ENCODE data around the gene FASN. TPM values are rescaled to one million over a fixed set of nuclear protein-coding genes. Genes with fewer than 3 reads are reported as not detected.

Gene FASN
- total RNA-seq, 1 experiment from 2014 or later: 956 TPM

DNA sequence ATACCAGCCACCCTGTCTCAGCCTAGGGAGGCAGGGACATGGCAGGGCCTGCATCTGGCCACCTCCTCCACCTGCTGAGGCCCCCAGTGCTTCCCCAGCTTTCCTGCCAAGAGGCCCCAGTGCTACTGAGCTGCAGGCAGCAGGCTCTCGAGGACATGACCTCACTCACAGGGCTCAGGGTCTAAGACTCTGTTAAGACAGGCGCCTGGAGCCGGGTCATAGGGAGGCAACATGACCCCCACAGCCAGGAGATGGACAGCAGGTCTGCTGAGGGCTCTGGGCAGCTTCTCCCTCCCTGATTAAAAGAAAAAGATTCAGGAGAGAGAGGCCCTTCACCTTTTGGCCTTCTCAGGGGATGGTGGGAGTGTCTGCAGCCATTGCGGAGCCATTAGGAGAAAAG lies 23.2 kb upstream of the FASN start:
- ATAC-seq: no peak

DNA sequence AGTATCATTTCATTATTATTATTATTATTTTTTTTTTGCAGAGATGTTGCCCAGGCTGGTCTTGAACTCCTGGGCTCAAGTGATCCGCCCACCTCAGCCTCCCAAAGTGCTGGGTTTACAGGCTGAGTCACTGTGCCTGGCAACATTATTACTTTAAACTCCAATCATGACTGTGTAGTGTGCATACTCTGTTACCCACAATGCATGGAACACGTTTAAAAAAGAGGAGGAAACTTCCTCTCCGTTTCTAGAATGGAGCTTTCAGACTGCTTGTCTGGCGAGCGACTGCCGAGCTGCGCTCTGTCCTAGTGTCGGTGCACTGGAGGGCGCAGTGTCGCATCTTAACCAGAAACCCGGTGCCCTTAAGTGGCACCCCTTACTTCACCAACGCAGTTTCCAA lies 22.1 kb upstream of the FASN start:
- POLR2A ChIA-PET: no interaction called here
- ATAC-seq: peak; percentile 42; the same call in 1 of the 2 replicates
- TF ChIP-seq POLR2AphosphoS5 (IDR thresholded peaks at IDR 0.05; ENCODE audit: low read depth, low read length) (no peak), TCF7L2 (IDR thresholded peaks at IDR 0.05; ENCODE audit: low read depth, low read length) (no peak), SIN3A (IDR thresholded peaks at IDR 0.05; ENCODE audit: borderline replicate concordance, insufficient read depth, low read depth, low read length) (no peak)
- TF ChIP-seq, protein P1, sequence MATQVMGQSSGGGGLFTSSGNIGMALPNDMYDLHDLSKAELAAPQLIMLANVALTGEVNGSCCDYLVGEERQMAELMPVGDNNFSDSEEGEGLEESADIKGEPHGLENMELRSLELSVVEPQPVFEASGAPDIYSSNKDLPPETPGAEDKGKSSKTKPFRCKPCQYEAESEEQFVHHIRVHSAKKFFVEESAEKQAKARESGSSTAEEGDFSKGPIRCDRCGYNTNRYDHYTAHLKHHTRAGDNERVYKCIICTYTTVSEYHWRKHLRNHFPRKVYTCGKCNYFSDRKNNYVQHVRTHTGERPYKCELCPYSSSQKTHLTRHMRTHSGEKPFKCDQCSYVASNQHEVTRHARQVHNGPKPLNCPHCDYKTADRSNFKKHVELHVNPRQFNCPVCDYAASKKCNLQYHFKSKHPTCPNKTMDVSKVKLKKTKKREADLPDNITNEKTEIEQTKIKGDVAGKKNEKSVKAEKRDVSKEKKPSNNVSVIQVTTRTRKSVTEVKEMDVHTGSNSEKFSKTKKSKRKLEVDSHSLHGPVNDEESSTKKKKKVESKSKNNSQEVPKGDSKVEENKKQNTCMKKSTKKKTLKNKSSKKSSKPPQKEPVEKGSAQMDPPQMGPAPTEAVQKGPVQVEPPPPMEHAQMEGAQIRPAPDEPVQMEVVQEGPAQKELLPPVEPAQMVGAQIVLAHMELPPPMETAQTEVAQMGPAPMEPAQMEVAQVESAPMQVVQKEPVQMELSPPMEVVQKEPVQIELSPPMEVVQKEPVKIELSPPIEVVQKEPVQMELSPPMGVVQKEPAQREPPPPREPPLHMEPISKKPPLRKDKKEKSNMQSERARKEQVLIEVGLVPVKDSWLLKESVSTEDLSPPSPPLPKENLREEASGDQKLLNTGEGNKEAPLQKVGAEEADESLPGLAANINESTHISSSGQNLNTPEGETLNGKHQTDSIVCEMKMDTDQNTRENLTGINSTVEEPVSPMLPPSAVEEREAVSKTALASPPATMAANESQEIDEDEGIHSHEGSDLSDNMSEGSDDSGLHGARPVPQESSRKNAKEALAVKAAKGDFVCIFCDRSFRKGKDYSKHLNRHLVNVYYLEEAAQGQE (IDR thresholded peaks at IDR 0.05; ENCODE audit: insufficient read depth in 1 of 2, low read depth in 2 of 2, low read length in 1 of 2): no peak
- TF ChIP-seq, protein P2, sequence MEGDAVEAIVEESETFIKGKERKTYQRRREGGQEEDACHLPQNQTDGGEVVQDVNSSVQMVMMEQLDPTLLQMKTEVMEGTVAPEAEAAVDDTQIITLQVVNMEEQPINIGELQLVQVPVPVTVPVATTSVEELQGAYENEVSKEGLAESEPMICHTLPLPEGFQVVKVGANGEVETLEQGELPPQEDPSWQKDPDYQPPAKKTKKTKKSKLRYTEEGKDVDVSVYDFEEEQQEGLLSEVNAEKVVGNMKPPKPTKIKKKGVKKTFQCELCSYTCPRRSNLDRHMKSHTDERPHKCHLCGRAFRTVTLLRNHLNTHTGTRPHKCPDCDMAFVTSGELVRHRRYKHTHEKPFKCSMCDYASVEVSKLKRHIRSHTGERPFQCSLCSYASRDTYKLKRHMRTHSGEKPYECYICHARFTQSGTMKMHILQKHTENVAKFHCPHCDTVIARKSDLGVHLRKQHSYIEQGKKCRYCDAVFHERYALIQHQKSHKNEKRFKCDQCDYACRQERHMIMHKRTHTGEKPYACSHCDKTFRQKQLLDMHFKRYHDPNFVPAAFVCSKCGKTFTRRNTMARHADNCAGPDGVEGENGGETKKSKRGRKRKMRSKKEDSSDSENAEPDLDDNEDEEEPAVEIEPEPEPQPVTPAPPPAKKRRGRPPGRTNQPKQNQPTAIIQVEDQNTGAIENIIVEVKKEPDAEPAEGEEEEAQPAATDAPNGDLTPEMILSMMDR (IDR thresholded peaks at IDR 0.05): no peak
- Histone ChIP-seq H3K4me1 (ENCODE audit: control insufficient read depth, insufficient read depth, low read length) (no peaks in the 10 kb centered on the region), H3K36me3 (ENCODE audit: control insufficient read depth, insufficient read depth, low read length) (no peaks in the 10 kb centered on the region), H3K27me3 (ENCODE audit: control insufficient read depth, insufficient read depth, low read length) (no peaks in the 10 kb centered on the region), H3K9me3 (ENCODE audit: control insufficient read depth, insufficient read depth, low read depth, low read length) (no peaks in the 10 kb centered on the region), H3K27ac (ENCODE audit: low read length) (no peak overlapping the region), H3K4me3 (ENCODE audit: low read depth in 2 of 2, low read length in 2 of 2) (no peak overlapping the region)
- BruUV-seq (replicated peaks): no TSS peak
- CTCF ChIA-PET: no interaction called here
- in situ Hi-C loops (cut with HindIII; ENCODE audit: low pct_unique_long_range_greater_than_20kb, low sequenced_read_pairs): no loop called here
- intact Hi-C loops (cut with micrococcal nuclease; ENCODE audit: unreplicated experiment): no loop called here
- no peak for DNase-seq (ENCODE audit: low read depth, low spot score)

More for the DNA sequence above, 23.2 kb upstream of the FASN start:
- no peaks in the 10 kb centered on the region for H3K36me3 ChIP-seq (ENCODE audit: control insufficient read depth, insufficient read depth, low read length)
- no peak for DNase-seq (ENCODE audit: low read depth, low spot score)
- H3K4me3 ChIP-seq (ENCODE audit: low read depth in 2 of 2, low read length in 2 of 2): no peak overlapping the region
- H3K27me3 ChIP-seq (ENCODE audit: control insufficient read depth, insufficient read depth, low read length): no peaks in the 10 kb centered on the region
- TF ChIP-seq, protein P1 (IDR thresholded peaks at IDR 0.05; ENCODE audit: insufficient read depth in 1 of 2, low read depth in 2 of 2, low read length in 1 of 2): no peak
- no peak for TF ChIP-seq SIN3A (IDR thresholded peaks at IDR 0.05; ENCODE audit: borderline replicate concordance, insufficient read depth, low read depth, low read length)
- TF ChIP-seq, protein P2 (IDR thresholded peaks at IDR 0.05): no peak
- no peak for TF ChIP-seq POLR2AphosphoS5 (IDR thresholded peaks at IDR 0.05; ENCODE audit: low read depth, low read length)
- no peak for TF ChIP-seq TCF7L2 (IDR thresholded peaks at IDR 0.05; ENCODE audit: low read depth, low read length)
- no peaks in the 10 kb centered on the region for H3K9me3 ChIP-seq (ENCODE audit: control insufficient read depth, insufficient read depth, low read depth, low read length)
- in situ Hi-C loops (cut with HindIII; ENCODE audit: low pct_unique_long_range_greater_than_20kb, low sequenced_read_pairs): no loop called here
- H3K4me1 ChIP-seq (ENCODE audit: control insufficient read depth, insufficient read depth, low read length): no peaks in the 10 kb centered on the region
- CTCF ChIA-PET: no interaction called here
- intact Hi-C loops (cut with micrococcal nuclease; ENCODE audit: unreplicated experiment): no loop called here
- H3K27ac ChIP-seq (ENCODE audit: low read length): no peak overlapping the region
- POLR2A ChIA-PET: no interaction called here
- no TSS peak for BruUV-seq (replicated peaks)

Data from Panc1 (cell line).